HG03565 (cell line): ENCODE data around the gene SPDYC.

Experiments
- ATAC-seq: cut with Tn5 transposase; IDR thresholded peaks from one replicate; pipeline ENCODE4 v1.9.1; 2021; ENCODE audit warnings: mild to moderate bottlenecking, moderate library complexity; ENCODE audit not compliant: unreplicated experiment

The SPDYC gene

GRCh38 chr11:65205602-65205967 is 35.6 kb downstream of the SPDYC start:
- ATAC-seq = no peak

GRCh38 chr11:65206441-65206841 is 36.4 kb downstream of the SPDYC start:
- no peak for ATAC-seq

GRCh38 chr11:65206901-65207300 is 36.9 kb downstream of the SPDYC start:
- ATAC-seq = no peak

- no peak for ATAC-seq
Observed at GRCh38 chr11:65207918-65208784, 38.1 kb downstream of the SPDYC start.

GRCh38 chr11:65208785-65209710 is 39.0 kb downstream of the SPDYC start:
- ATAC-seq = no peak

- ATAC-seq = no peak
Observed at GRCh38 chr11:65209711-65210360, 39.8 kb downstream of the SPDYC start.

- no peak for ATAC-seq
Observed at GRCh38 chr11:65210361-65210731, 40.3 kb downstream of the SPDYC start.

- no peak for ATAC-seq
Observed at GRCh38 chr11:65210748-65211147, 40.7 kb downstream of the SPDYC start.

GRCh38 chr11:65211293-65212105 is 41.5 kb downstream of the SPDYC start:
- no peak for ATAC-seq

- ATAC-seq = no peak
Observed at GRCh38 chr11:65212226-65212801, 42.3 kb downstream of the SPDYC start.

GRCh38 chr11:65213322-65214211 is 43.5 kb downstream of the SPDYC start:
- no peak for ATAC-seq

GRCh38 chr11:65214212-65214845 is 44.3 kb downstream of the SPDYC start:
- ATAC-seq = no peak

- ATAC-seq = no peak
Observed at GRCh38 chr11:65215441-65216076, 45.5 kb downstream of the SPDYC start.

GRCh38 chr11:65216830-65217229 is 46.8 kb downstream of the SPDYC start:
- ATAC-seq = no peak

- no peak for ATAC-seq
Observed at GRCh38 chr11:65217441-65218423, 47.7 kb downstream of the SPDYC start.

GRCh38 chr11:65218446-65218845 is 48.4 kb downstream of the SPDYC start:
- ATAC-seq = no peak

GRCh38 chr11:65219930-65220213 is 49.8 kb downstream of the SPDYC start:
- ATAC-seq = no peak
